Kidney epithelial cell (primary cell): ENCODE results near the gene SMPD2. TPM values are rescaled to one million over a fixed set of nuclear protein-coding genes. Genes with fewer than 3 reads are reported as not detected.

Source experiments
- DNase-seq: peaks from one replicate; pipeline ENCODE4 v3.0.0-alpha.2; 2010; ENCODE audit warnings: low read depth
- H3K27me3 ChIP-seq: 2 replicates; pipeline ENCODE4 v1.6.0; 2011; ENCODE audit warnings: low read length; ENCODE audit not compliant: control insufficient read depth, insufficient read depth
- H3K36me3 ChIP-seq: 2 replicates; pipeline ENCODE4 v1.5.1; 2011; ENCODE audit warnings: low read length; ENCODE audit not compliant: control insufficient read depth, insufficient read depth
- H3K4me3 ChIP-seq: 2 replicates; pipeline ENCODE4 v1.5.1; 2011; ENCODE audit warnings: low read depth, mild to moderate bottlenecking, control low read depth, low read length
- CTCF ChIP-seq: IDR thresholded peaks from 2 replicates; pipeline ENCODE4 v1.5.1; 2011; ENCODE audit warnings: mild to moderate bottlenecking, moderate library complexity, low read length, control low read depth, inconsistent platforms; ENCODE audit not compliant: insufficient read depth, poor library complexity, severe bottlenecking
- total RNA-seq: library from RNA; depleted of rRNA; stranded (reverse); fragments of >200 nt; gene quantifications from 2 replicates; pipeline ENCODE4 v1.2.3, GENCODE V29; 2015

The SMPD2 gene
- total RNA-seq, 1 donor from 2014 or later, result 17.0 TPM

DNA sequence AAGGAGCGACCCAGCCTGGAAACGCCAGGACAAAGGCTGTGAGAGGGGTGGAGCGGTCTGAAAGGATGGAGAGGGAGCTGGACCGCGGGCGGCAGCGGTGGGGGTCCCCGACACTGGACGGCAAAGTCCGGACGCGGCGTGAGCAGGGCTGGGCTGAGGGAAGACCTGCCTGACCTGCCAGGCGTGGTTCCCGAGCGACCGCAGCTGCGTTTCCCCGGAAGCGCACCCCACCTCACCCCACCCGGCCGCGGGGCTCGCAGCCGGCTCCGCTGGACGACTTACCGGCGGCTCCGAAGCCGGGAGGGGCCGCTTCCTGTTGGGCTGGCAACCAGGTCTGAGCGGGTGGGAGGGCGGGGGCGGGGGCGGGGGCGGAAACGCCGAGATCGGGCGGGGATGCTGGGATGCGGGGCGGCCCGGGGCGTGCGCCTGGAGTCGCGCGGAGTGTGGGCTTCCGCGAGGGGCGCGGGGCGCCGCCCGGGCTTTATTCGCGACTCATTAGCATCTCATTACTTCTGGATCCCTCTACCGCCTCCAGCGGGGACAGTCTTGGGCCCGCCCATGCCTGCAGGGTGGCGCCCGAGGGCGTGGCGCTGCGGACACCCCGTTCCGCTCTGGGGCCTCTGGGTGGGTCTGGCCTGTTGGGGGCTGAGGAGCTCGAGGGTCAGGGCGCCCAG lies 15.1 kb downstream of the SMPD2 start, which contains the start of gene MICAL1:
Gene MICAL1 (minus strand): TSS at position 336 of the 674 bp plus-strand sequence. CDS start 1,576 bp downstream, outside the sequence.
- TF ChIP-seq CTCF, result peak; percentile 39
- Histone ChIP-seq H3K4me3 (peak within 1 kb of the TSS; percentile 76), H3K27me3 (no peaks in the 10 kb centered on the region), H3K36me3 (peaks cover 3% of the 10 kb centered on the region)
- DNase-seq, result no peak

DNA sequence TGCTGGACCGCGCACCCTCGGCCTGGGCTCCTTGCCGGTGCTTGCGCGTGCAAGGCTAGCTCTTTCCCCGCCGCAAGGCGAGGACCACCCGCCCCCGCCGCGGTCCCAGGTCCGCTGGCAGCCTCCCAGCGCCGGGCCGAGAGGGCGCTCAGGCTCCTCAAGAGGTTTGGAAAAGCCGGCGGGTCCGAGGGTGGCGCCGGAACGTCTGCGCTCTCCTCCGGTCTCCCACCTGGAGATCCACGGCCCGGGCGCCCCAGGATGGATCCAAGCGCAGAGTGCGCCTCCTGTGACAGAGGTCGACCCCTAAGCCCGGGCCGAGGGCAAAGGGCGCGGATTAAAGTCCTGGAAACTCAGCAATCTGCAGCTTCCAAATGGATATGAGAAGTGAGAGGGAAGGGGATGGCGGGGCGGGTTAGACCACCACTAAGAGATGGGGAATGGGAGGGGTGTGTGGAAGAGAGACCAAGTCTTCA lies 15.6 kb downstream of the SMPD2 start:
- Histone ChIP-seq H3K36me3 (peaks cover 3% of the 10 kb centered on the region), H3K4me3 (peak overlapping the region; percentile 76), H3K27me3 (no peaks in the 10 kb centered on the region)
- DNase-seq, result no peak
- TF ChIP-seq CTCF, result peak; percentile 0

DNA sequence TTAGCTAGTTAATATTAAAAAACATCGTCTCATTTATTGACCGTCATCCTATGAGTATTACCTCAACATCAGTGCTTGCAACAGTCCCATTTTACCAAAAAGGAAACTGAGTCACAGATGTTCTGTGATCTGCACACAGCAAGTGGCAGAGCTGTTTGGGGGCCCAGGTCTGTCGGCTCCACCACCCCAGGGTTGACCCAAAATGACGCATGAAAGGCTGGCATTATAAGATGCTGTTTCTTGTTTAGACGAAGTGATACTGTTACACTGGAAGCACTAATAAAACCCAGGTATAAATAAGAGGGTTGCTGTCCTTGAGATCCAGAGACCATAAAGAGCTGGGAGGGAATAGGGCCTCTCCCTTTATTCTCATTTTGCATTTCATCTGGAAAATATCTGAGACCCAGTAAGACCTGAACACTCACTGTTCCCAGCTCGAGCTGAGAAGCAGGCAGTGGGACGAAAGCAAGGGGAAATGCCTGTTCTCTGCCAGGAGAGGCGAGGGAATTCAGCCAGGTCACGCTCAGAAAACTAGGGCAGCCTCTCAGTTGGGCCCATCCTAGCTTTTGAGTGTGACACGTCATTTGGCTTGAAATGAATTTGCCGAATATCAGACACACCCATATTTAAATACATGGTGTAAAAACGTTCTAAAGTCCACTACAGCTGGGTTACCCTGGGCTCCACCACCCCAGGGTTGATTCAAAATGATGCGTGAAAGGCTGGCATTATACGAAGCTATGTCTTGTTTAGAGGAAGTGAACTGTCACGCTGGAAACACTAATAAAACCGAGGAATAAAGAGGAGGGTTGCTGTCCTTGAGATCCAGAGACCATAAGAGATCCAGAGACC lies 16.4 kb downstream of the SMPD2 start:
- H3K36me3 ChIP-seq, result peaks cover 3% of the 10 kb centered on the region
- no peaks in the 10 kb centered on the region for H3K27me3 ChIP-seq
- DNase-seq, result no peak
- no peak overlapping the region for H3K4me3 ChIP-seq
- TF ChIP-seq CTCF, result no peak

GRCh38 chr6:109457562-109457996 lies 17.1 kb downstream of the SMPD2 start:
- no peak for TF ChIP-seq CTCF
- DNase-seq, result no peak
- peaks cover 1% of the 10 kb centered on the region for H3K36me3 ChIP-seq
- no peaks in the 10 kb centered on the region for H3K27me3 ChIP-seq
- no peak overlapping the region for H3K4me3 ChIP-seq

GRCh38 chr6:109458774-109459531 lies 18.4 kb downstream of the SMPD2 start:
- no peaks in the 10 kb centered on the region for H3K36me3 ChIP-seq
- no peak for TF ChIP-seq CTCF
- no peak for DNase-seq
- H3K4me3 ChIP-seq, result no peak overlapping the region
- H3K27me3 ChIP-seq, result no peaks in the 10 kb centered on the region
